ENCODE measurements around the gene SLC8B1.

- TF ChIP-seq CTCF (IDR thresholded peaks at IDR 0.05; ENCODE audit: low read depth, low read length), result no peak
- TF ChIP-seq EZH2phosphoT487 (IDR thresholded peaks at IDR 0.05; ENCODE audit: low read depth), result no peak
These were observed 36.2 kb upstream of the SLC8B1 start for GRCh38 chr12:113370923-113371682.
